ENCODE results near the gene DCC.

The DCC gene

GRCh38 chr18:53543711-53544110 is 1203.7 kb downstream of the DCC start:
- no peaks in the 10 kb centered on the region for H4K20me1 ChIP-seq (ENCODE audit: insufficient read depth, low read length, poor library complexity, severe bottlenecking)
- H3F3A ChIP-seq (ENCODE audit: low read depth): no peaks in the 10 kb centered on the region
- no peaks in the 10 kb centered on the region for H3K9me3 ChIP-seq (ENCODE audit: insufficient read depth, low read depth, low read length)
- no peaks in the 10 kb centered on the region for H3K9me2 ChIP-seq (replicated peaks; ENCODE audit: low read depth, low read length)
- H3K4me1 ChIP-seq (ENCODE audit: insufficient read depth, low read length, poor library complexity, severe bottlenecking): no peaks in the 10 kb centered on the region
- TF ChIP-seq EZH2phosphoT487 (IDR thresholded peaks at IDR 0.05; ENCODE audit: borderline replicate concordance) (no peak), CTCF (conservative IDR thresholded peaks at IDR 0.05; ENCODE audit: low read length) (no peak)
- peak overlapping the region; percentile 42 for H2AFZ ChIP-seq (ENCODE audit: low read length)
- H3K4me3 ChIP-seq (ENCODE audit: low read length, poor library complexity, severe bottlenecking): peak overlapping the region; percentile 58
- H3K4me2 ChIP-seq (ENCODE audit: low read depth, low read length, poor library complexity, severe bottlenecking): peak overlapping the region; percentile 69
- no peaks in the 10 kb centered on the region for H3K27me3 ChIP-seq (ENCODE audit: insufficient read depth, low read length, poor library complexity, severe bottlenecking)
- H3K9ac ChIP-seq (ENCODE audit: low read depth, low read length, poor library complexity, severe bottlenecking): no peak overlapping the region
- no peaks in the 10 kb centered on the region for H3K79me2 ChIP-seq (ENCODE audit: insufficient read depth, low read length)
- H3K36me3 ChIP-seq (ENCODE audit: insufficient read depth, low read length): no peaks in the 10 kb centered on the region

GRCh38 chr18:53544917-53545316 is 1204.9 kb downstream of the DCC start:
- Histone ChIP-seq H3K9me2 (replicated peaks; ENCODE audit: low read depth, low read length) (no peaks in the 10 kb centered on the region), H3K9me3 (ENCODE audit: insufficient read depth, low read depth, low read length) (no peaks in the 10 kb centered on the region), H3K4me2 (ENCODE audit: low read depth, low read length, poor library complexity, severe bottlenecking) (peak overlapping the region; percentile 69), H4K20me1 (ENCODE audit: insufficient read depth, low read length, poor library complexity, severe bottlenecking) (no peaks in the 10 kb centered on the region), H3K4me3 (ENCODE audit: low read length, poor library complexity, severe bottlenecking) (peak overlapping the region; percentile 58), H3K79me2 (ENCODE audit: insufficient read depth, low read length) (no peaks in the 10 kb centered on the region), H2AFZ (ENCODE audit: low read length) (peak overlapping the region; percentile 42; the same call in 1 of the 2 replicates), H3F3A (ENCODE audit: low read depth) (no peaks in the 10 kb centered on the region), H3K4me1 (ENCODE audit: insufficient read depth, low read length, poor library complexity, severe bottlenecking) (no peaks in the 10 kb centered on the region), H3K36me3 (ENCODE audit: insufficient read depth, low read length) (no peaks in the 10 kb centered on the region), H3K9ac (ENCODE audit: low read depth, low read length, poor library complexity, severe bottlenecking) (no peak overlapping the region), H3K27me3 (ENCODE audit: insufficient read depth, low read length, poor library complexity, severe bottlenecking) (no peaks in the 10 kb centered on the region)
- TF ChIP-seq CTCF (conservative IDR thresholded peaks at IDR 0.05; ENCODE audit: low read length) (no peak), EZH2phosphoT487 (IDR thresholded peaks at IDR 0.05; ENCODE audit: borderline replicate concordance) (no peak)

GRCh38 chr18:53551868-53552426 is 1212.0 kb downstream of the DCC start:
- H2AFZ ChIP-seq (ENCODE audit: low read length): no peak overlapping the region
- H3K79me2 ChIP-seq (ENCODE audit: insufficient read depth, low read length): no peaks in the 10 kb centered on the region
- H3K27me3 ChIP-seq (ENCODE audit: insufficient read depth, low read length, poor library complexity, severe bottlenecking): no peaks in the 10 kb centered on the region
- no peak overlapping the region for H3K9ac ChIP-seq (ENCODE audit: low read depth, low read length, poor library complexity, severe bottlenecking)
- H3K36me3 ChIP-seq (ENCODE audit: insufficient read depth, low read length): no peaks in the 10 kb centered on the region
- no peaks in the 10 kb centered on the region for H3F3A ChIP-seq (ENCODE audit: low read depth)
- no peak overlapping the region for H3K4me2 ChIP-seq (ENCODE audit: low read depth, low read length, poor library complexity, severe bottlenecking)
- H4K20me1 ChIP-seq (ENCODE audit: insufficient read depth, low read length, poor library complexity, severe bottlenecking): no peaks in the 10 kb centered on the region
- H3K4me3 ChIP-seq (ENCODE audit: low read length, poor library complexity, severe bottlenecking): no peak overlapping the region
- H3K4me1 ChIP-seq (ENCODE audit: insufficient read depth, low read length, poor library complexity, severe bottlenecking): no peaks in the 10 kb centered on the region
- no peaks in the 10 kb centered on the region for H3K9me2 ChIP-seq (replicated peaks; ENCODE audit: low read depth, low read length)
- no peaks in the 10 kb centered on the region for H3K9me3 ChIP-seq (ENCODE audit: insufficient read depth, low read depth, low read length)
- no peak for TF ChIP-seq EZH2phosphoT487 (IDR thresholded peaks at IDR 0.05; ENCODE audit: borderline replicate concordance)
- no peak for TF ChIP-seq CTCF (conservative IDR thresholded peaks at IDR 0.05; ENCODE audit: low read length)

Data from Loucy (cell line).